Activated T-cell treated with anti-CD3 and anti-CD28 coated beads, Interleukin-2, amount 50 U/mL, for 24 hours (primary cell): Measurements from ENCODE around the gene RBM33.
A peak's percentile ranks its signal among the peaks of the same experiment; 100 is the strongest.
"Not testable (repeated sequence)": the region's sequence is repeated elsewhere in the genome, so short reads cannot be mapped to it uniquely, and the experiment has no call there.

Source experiments
- DNase-seq: peaks from one replicate; pipeline ENCODE4 v3.0.0-alpha.2; 2020
- H3K27ac Mint-ChIP-seq: 2 replicates; pipeline ENCODE4 v1.8.0; 2020; ENCODE audit warnings: mild to moderate bottlenecking, mixed read lengths
- H3K27me3 Mint-ChIP-seq: 2 replicates; pipeline ENCODE4 v1.8.0; 2020; ENCODE audit warnings: mixed read lengths
- H3K36me3 Mint-ChIP-seq: 2 replicates; pipeline ENCODE4 v1.8.0; 2020; ENCODE audit warnings: low read depth, mixed read lengths
- H3K4me1 Mint-ChIP-seq: 2 replicates; pipeline ENCODE4 v1.8.0; 2020; ENCODE audit warnings: low read depth, mixed read lengths
- H3K4me3 Mint-ChIP-seq: 2 replicates; pipeline ENCODE4 v1.8.0; 2020; ENCODE audit warnings: mild to moderate bottlenecking, moderate library complexity, mixed read lengths
- H3K9me3 Mint-ChIP-seq: 2 replicates; pipeline ENCODE4 v1.8.0; 2020; ENCODE audit warnings: mixed read lengths

RBM33 gene

GRCh38 chr7:155810770-155811559 lies 166.5 kb downstream of the RBM33 start:
- Mint-ChIP-seq H3K36me3 (no peaks in the 10 kb centered on the region), H3K4me3 (no peak overlapping the region), H3K9me3 (no peaks in the 10 kb centered on the region), H3K27me3 (peaks cover 87% of the 10 kb centered on the region), H3K27ac (no peak overlapping the region), H3K4me1 (peaks cover 30% of the 10 kb centered on the region)
- DNase-seq = no peak

GRCh38 chr7:155811560-155811894 lies 167.1 kb downstream of the RBM33 start:
- no peak overlapping the region for H3K4me3 Mint-ChIP-seq
- peaks cover 83% of the 10 kb centered on the region for H3K27me3 Mint-ChIP-seq
- peaks cover 27% of the 10 kb centered on the region for H3K4me1 Mint-ChIP-seq
- no peak for DNase-seq
- H3K27ac Mint-ChIP-seq = no peak overlapping the region
- no peaks in the 10 kb centered on the region for H3K36me3 Mint-ChIP-seq
- H3K9me3 Mint-ChIP-seq = no peaks in the 10 kb centered on the region

GRCh38 chr7:155811895-155812761 lies 167.7 kb downstream of the RBM33 start, which contains the start of gene SHH:
TSS of gene SHH (minus strand) at chr7:155812463. CDS start at chr7:155812122, 341 bp downstream.
- Mint-ChIP-seq H3K4me3 (peak within 1 kb of the TSS; percentile 58), H3K9me3 (no peaks in the 10 kb centered on the region), H3K27me3 (peaks cover 82% of the 10 kb centered on the region), H3K4me1 (peaks cover 26% of the 10 kb centered on the region), H3K36me3 (no peaks in the 10 kb centered on the region), H3K27ac (no peak within 1 kb of the TSS)
- no peak for DNase-seq

GRCh38 chr7:155813125-155813524 lies 168.7 kb downstream of the RBM33 start:
- H3K4me1 Mint-ChIP-seq = peaks cover 19% of the 10 kb centered on the region
- H3K9me3 Mint-ChIP-seq = no peaks in the 10 kb centered on the region
- no peak overlapping the region for H3K4me3 Mint-ChIP-seq
- no peak overlapping the region for H3K27ac Mint-ChIP-seq
- peaks cover 73% of the 10 kb centered on the region for H3K27me3 Mint-ChIP-seq
- no peak for DNase-seq
- no peaks in the 10 kb centered on the region for H3K36me3 Mint-ChIP-seq

- Mint-ChIP-seq H3K4me1 (peaks cover 19% of the 10 kb centered on the region), H3K4me3 (no peak overlapping the region), H3K27me3 (peaks cover 72% of the 10 kb centered on the region), H3K27ac (no peak overlapping the region), H3K9me3 (no peaks in the 10 kb centered on the region), H3K36me3 (no peaks in the 10 kb centered on the region)
- no peak for DNase-seq
Measured at GRCh38 chr7:155813546-155814315, 169.3 kb downstream of the RBM33 start.

- H3K9me3 Mint-ChIP-seq = no peaks in the 10 kb centered on the region
- no peak overlapping the region for H3K4me3 Mint-ChIP-seq
- H3K4me1 Mint-ChIP-seq = peaks cover 17% of the 10 kb centered on the region
- peaks cover 72% of the 10 kb centered on the region for H3K27me3 Mint-ChIP-seq
- H3K36me3 Mint-ChIP-seq = no peaks in the 10 kb centered on the region
- no peak overlapping the region for H3K27ac Mint-ChIP-seq
- DNase-seq = no peak
Measured at GRCh38 chr7:155814316-155815276, 170.1 kb downstream of the RBM33 start.

- Mint-ChIP-seq H3K4me3 (no peak overlapping the region), H3K27ac (no peak overlapping the region), H3K36me3 (no peaks in the 10 kb centered on the region), H3K9me3 (no peaks in the 10 kb centered on the region), H3K27me3 (peaks cover 68% of the 10 kb centered on the region), H3K4me1 (peaks cover 17% of the 10 kb centered on the region)
- DNase-seq = peak; percentile 79
Measured at GRCh38 chr7:155815332-155816191, 171.1 kb downstream of the RBM33 start.

- no peak overlapping the region for H3K4me3 Mint-ChIP-seq
- H3K9me3 Mint-ChIP-seq = no peaks in the 10 kb centered on the region
- peaks cover 64% of the 10 kb centered on the region for H3K27me3 Mint-ChIP-seq
- no peak for DNase-seq
- no peaks in the 10 kb centered on the region for H3K36me3 Mint-ChIP-seq
- H3K4me1 Mint-ChIP-seq = peaks cover 16% of the 10 kb centered on the region
- no peak overlapping the region for H3K27ac Mint-ChIP-seq
Measured at GRCh38 chr7:155816192-155816508, 171.7 kb downstream of the RBM33 start.

- H3K36me3 Mint-ChIP-seq = no peaks in the 10 kb centered on the region
- DNase-seq = no peak
- H3K9me3 Mint-ChIP-seq = no peaks in the 10 kb centered on the region
- no peak overlapping the region for H3K4me3 Mint-ChIP-seq
- H3K27ac Mint-ChIP-seq = no peak overlapping the region
- peaks cover 60% of the 10 kb centered on the region for H3K27me3 Mint-ChIP-seq
- H3K4me1 Mint-ChIP-seq = peaks cover 9% of the 10 kb centered on the region
Measured at GRCh38 chr7:155816996-155817395, 172.5 kb downstream of the RBM33 start.

GRCh38 chr7:155817515-155817914 lies 173.1 kb downstream of the RBM33 start:
- not testable (repeated sequence) for H3K9me3 Mint-ChIP-seq, H3K36me3 Mint-ChIP-seq, H3K4me1 Mint-ChIP-seq, DNase-seq, H3K27ac Mint-ChIP-seq, H3K4me3 Mint-ChIP-seq
- H3K27me3 Mint-ChIP-seq = peaks cover 54% of the 10 kb centered on the region

- no peak for DNase-seq
- no peaks in the 10 kb centered on the region for H3K9me3 Mint-ChIP-seq
- peaks cover 47% of the 10 kb centered on the region for H3K27me3 Mint-ChIP-seq
- no peak overlapping the region for H3K4me3 Mint-ChIP-seq
- no peak overlapping the region for H3K27ac Mint-ChIP-seq
- H3K4me1 Mint-ChIP-seq = peaks cover 4% of the 10 kb centered on the region
- no peaks in the 10 kb centered on the region for H3K36me3 Mint-ChIP-seq
Measured at GRCh38 chr7:155818154-155818819, 173.8 kb downstream of the RBM33 start.

GRCh38 chr7:155818820-155819168 lies 174.3 kb downstream of the RBM33 start:
- no peak for DNase-seq
- peaks cover 4% of the 10 kb centered on the region for H3K4me1 Mint-ChIP-seq
- H3K27ac Mint-ChIP-seq = no peak overlapping the region
- H3K27me3 Mint-ChIP-seq = peaks cover 43% of the 10 kb centered on the region
- no peak overlapping the region for H3K4me3 Mint-ChIP-seq
- no peaks in the 10 kb centered on the region for H3K36me3 Mint-ChIP-seq
- no peaks in the 10 kb centered on the region for H3K9me3 Mint-ChIP-seq

- DNase-seq = no peak
- Mint-ChIP-seq H3K36me3 (no peaks in the 10 kb centered on the region), H3K9me3 (no peaks in the 10 kb centered on the region), H3K4me1 (peaks cover 4% of the 10 kb centered on the region), H3K27me3 (peaks cover 39% of the 10 kb centered on the region), H3K4me3 (no peak overlapping the region), H3K27ac (no peak overlapping the region)
Measured at GRCh38 chr7:155819186-155819585, 174.7 kb downstream of the RBM33 start.
